ENCODE data around the gene LYRM7. TPM values are rescaled to one million over a fixed set of nuclear protein-coding genes. Genes with fewer than 3 reads are reported as not detected.

The LYRM7 gene
- total and polyA plus RNA-seq, 2 experiments from 2014 or later = 6.1 to 9.5 TPM

DNA sequence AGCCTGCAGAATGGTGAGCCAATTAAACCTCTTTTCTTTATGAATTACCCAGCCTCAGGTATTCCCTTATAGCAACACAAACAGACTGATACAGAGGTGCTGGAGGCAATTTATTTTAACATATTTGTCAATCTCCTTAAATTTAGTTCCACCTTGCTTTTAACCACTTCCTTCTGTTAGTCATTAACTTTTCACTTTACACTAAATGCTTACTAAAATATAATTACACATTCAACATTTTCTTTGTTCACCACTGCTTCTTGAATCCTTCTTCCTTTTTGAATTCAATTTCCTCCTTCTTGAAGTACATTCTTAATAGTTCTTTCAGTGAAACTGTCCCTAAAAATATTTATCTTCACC, 39.4 kb downstream of the LYRM7 start:
- TF ChIP-seq EZH2 (IDR thresholded peaks at IDR 0.05; ENCODE audit: borderline replicate concordance) (no peak), EZH2phosphoT487 (IDR thresholded peaks at IDR 0.05; ENCODE audit: low read depth, severe bottlenecking, unreplicated experiment) (no peak)
- TF ChIP-seq, protein P1, sequence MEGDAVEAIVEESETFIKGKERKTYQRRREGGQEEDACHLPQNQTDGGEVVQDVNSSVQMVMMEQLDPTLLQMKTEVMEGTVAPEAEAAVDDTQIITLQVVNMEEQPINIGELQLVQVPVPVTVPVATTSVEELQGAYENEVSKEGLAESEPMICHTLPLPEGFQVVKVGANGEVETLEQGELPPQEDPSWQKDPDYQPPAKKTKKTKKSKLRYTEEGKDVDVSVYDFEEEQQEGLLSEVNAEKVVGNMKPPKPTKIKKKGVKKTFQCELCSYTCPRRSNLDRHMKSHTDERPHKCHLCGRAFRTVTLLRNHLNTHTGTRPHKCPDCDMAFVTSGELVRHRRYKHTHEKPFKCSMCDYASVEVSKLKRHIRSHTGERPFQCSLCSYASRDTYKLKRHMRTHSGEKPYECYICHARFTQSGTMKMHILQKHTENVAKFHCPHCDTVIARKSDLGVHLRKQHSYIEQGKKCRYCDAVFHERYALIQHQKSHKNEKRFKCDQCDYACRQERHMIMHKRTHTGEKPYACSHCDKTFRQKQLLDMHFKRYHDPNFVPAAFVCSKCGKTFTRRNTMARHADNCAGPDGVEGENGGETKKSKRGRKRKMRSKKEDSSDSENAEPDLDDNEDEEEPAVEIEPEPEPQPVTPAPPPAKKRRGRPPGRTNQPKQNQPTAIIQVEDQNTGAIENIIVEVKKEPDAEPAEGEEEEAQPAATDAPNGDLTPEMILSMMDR (IDR thresholded peaks at IDR 0.05; ENCODE audit: poor library complexity) = no peak
- H3K4me1 ChIP-seq (ENCODE audit: insufficient read depth) = no peaks in the 10 kb centered on the region
- no peaks in the 10 kb centered on the region for H3K79me2 ChIP-seq
- H3K4me2 ChIP-seq = no peak overlapping the region
- peaks cover 3% of the 10 kb centered on the region for H3K27me3 ChIP-seq
- H3K9me2 ChIP-seq (replicated peaks; ENCODE audit: insufficient read depth) = no peaks in the 10 kb centered on the region
- no peaks in the 10 kb centered on the region for H3K36me3 ChIP-seq (replicated peaks; ENCODE audit: insufficient read depth, low read depth)
- H2AFZ ChIP-seq = no peak overlapping the region
- DNase-seq (ENCODE audit: low spot score) = no peak
- H3K4me3 ChIP-seq = no peak overlapping the region
- no peaks in the 10 kb centered on the region for H3K9me3 ChIP-seq (ENCODE audit: low read depth)
- H4K20me1 ChIP-seq (ENCODE audit: insufficient read depth, poor library complexity, severe bottlenecking) = no peaks in the 10 kb centered on the region
- no peak overlapping the region for H3K27ac ChIP-seq

DNA sequence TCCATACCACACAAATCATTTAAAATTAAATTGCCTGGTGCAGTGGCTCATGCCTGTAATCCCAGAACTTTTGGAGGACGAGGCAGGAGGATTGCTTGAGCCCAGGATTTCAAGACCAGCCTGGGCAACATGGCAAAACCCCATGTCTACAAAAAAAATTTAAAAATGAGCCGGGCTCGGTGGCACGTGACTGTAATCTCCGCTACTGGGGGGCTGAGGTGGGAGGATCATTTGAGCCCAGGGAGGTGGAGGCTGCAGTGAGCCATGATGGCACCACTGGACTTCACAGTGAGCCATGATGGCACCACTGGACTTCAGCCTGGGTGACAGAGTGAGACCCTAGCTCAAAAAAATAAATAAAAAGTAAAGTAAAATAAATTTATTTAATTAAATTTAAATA, 40.9 kb downstream of the LYRM7 start:
- H3K4me1 ChIP-seq (ENCODE audit: insufficient read depth) = no peaks in the 10 kb centered on the region
- no peak overlapping the region for H3K27ac ChIP-seq
- 92% methylated on average over 5 of the region's 5 CpGs for WGBS (ENCODE audit: low lambda C conversion rate, missing lambda C conversion rate)
- no peak for DNase-seq (ENCODE audit: low spot score)
- H3K4me3 ChIP-seq = no peak overlapping the region
- no peaks in the 10 kb centered on the region for H3K79me2 ChIP-seq
- H3K9me3 ChIP-seq (ENCODE audit: low read depth) = no peaks in the 10 kb centered on the region
- H3K4me2 ChIP-seq = no peak overlapping the region
- H4K20me1 ChIP-seq (ENCODE audit: insufficient read depth, poor library complexity, severe bottlenecking) = no peaks in the 10 kb centered on the region
- H3K36me3 ChIP-seq (replicated peaks; ENCODE audit: insufficient read depth, low read depth) = no peaks in the 10 kb centered on the region
- peaks cover 3% of the 10 kb centered on the region for H3K27me3 ChIP-seq
- no peak for TF ChIP-seq EZH2 (IDR thresholded peaks at IDR 0.05; ENCODE audit: borderline replicate concordance)
- TF ChIP-seq, protein P1 (IDR thresholded peaks at IDR 0.05; ENCODE audit: poor library complexity) = no peak
- TF ChIP-seq EZH2phosphoT487 (IDR thresholded peaks at IDR 0.05; ENCODE audit: low read depth, severe bottlenecking, unreplicated experiment) = no peak
- no peaks in the 10 kb centered on the region for H3K9me2 ChIP-seq (replicated peaks; ENCODE audit: insufficient read depth)
- H2AFZ ChIP-seq = no peak overlapping the region

DNA sequence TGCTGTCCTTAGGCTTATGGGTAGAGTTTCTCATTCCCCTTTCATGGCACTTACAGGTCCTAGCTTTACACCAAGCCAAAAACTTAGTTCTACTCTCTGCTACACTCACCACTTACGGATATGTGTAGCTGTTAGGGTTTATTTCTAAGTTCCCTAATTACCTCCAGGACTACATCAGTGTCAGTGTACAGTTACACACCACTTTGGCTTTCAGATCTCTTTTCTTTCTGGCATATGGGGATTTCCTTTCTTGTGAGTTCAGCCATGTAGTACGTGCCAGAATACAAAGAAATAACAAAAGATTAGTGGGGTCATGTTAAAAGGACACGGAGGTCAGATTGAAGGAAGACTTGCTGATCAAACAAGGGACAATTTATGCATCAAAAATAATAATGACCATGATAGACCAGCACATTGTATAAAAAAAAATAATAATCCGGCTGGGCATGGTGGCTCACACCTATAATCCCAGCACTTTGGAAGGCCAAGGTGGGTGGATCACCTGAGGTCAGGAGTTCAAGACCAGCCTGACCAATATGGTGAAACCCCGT, 41.8 kb downstream of the LYRM7 start:
- TF ChIP-seq EZH2 (IDR thresholded peaks at IDR 0.05; ENCODE audit: borderline replicate concordance) = no peak
- TF ChIP-seq, protein P1 (IDR thresholded peaks at IDR 0.05; ENCODE audit: poor library complexity) = no peak
- no peak for TF ChIP-seq EZH2phosphoT487 (IDR thresholded peaks at IDR 0.05; ENCODE audit: low read depth, severe bottlenecking, unreplicated experiment)
- Histone ChIP-seq H4K20me1 (ENCODE audit: insufficient read depth, poor library complexity, severe bottlenecking) (no peaks in the 10 kb centered on the region), H3K4me2 (no peak overlapping the region), H3K27me3 (peaks cover 3% of the 10 kb centered on the region), H3K4me3 (no peak overlapping the region), H3K4me1 (ENCODE audit: insufficient read depth) (no peaks in the 10 kb centered on the region), H3K79me2 (no peaks in the 10 kb centered on the region), H3K36me3 (replicated peaks; ENCODE audit: insufficient read depth, low read depth) (no peaks in the 10 kb centered on the region), H3K9me2 (replicated peaks; ENCODE audit: insufficient read depth) (no peaks in the 10 kb centered on the region), H2AFZ (no peak overlapping the region), H3K9me3 (ENCODE audit: low read depth) (no peaks in the 10 kb centered on the region), H3K27ac (no peak overlapping the region)
- 81% methylated on average over 5 of the region's 5 CpGs for WGBS (ENCODE audit: low lambda C conversion rate, missing lambda C conversion rate)
- no peak for DNase-seq (ENCODE audit: low spot score)
